Spleen (tissue), 7 donors: Measurements from ENCODE around the gene NUAK1.

Source experiments
- CTCF ChIP-seq, 11 experiments: fragments of 200-600 bp in 7 of 11; fragments of 450-650 bp in 4 of 11; sonication (generic) in 4 of 11; IDR thresholded peaks in 8 of 11; conservative IDR thresholded peaks in 3 of 11; 1 replicate in 7 of 11; 2 replicates in 4 of 11; pipeline versions ENCODE4 v1.4.0 to v1.8.0; 2016 to 2021; ENCODE audit warnings: antibody characterized with exemption in 11 of 11, inconsistent platforms in 4 of 11, mild to moderate bottlenecking in 1 of 11
- POLR2A ChIP-seq, 3 donors: fragments of 450-650 bp; IDR thresholded peaks; one replicate each; pipeline ENCODE4 v1.5.1; 2017; ENCODE audit warnings: antibody characterized with exemption in 3 of 3, mild to moderate bottlenecking in 1 of 3
- donor health status: DM: no; HTN: no; CAD: no; lungs with moderate emphysema.
- donor health status: DM: no; HTN: no; CAD: no.
- donor health status: DM: no; HTN: no; CAD: no.

- TF ChIP-seq CTCF (IDR thresholded peaks at IDR 0.05 in 8 of 11, conservative IDR thresholded peaks at IDR 0.05 in 3 of 11) (no peak), POLR2A (IDR thresholded peaks at IDR 0.05) (no peak)
Observed at GRCh38 chr12:106067606-106068205, 71.0 kb downstream of the NUAK1 start.
